Measurements from ENCODE around the gene SLC9A9. TPM values are rescaled to one million over a fixed set of nuclear protein-coding genes. Genes with fewer than 3 reads are reported as not detected.

Gene SLC9A9
- total RNA-seq, 2 experiments from 2014 or later = 12.2 TPM

DNA sequence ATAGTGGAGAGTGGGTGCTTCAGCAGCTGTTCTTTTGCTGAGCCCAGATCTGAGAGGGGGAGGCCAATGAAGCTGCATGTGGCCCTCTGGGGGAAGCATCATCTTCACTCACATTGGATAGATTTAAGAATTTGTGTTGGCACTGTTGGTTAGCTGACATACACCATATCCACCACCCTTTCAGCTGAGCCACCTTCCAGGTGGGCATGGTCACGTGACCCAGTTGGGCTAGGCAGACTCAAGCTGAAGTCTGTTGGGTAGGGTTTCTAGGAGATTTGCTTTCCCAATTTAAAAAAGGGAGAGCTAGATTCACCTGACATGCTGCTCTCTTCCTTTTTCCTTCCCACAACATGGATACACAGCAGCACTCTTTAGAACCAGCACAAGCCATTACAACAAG, 417.7 kb downstream of the SLC9A9 start:
- Histone ChIP-seq H3K27ac (ENCODE audit: low read depth in 1 of 2, low read length in 2 of 2) (no peak overlapping the region), H3K27me3 (ENCODE audit: control insufficient read depth in 1 of 2, insufficient read depth in 2 of 2, low read length in 2 of 2) (no peaks in the 10 kb centered on the region), H3K36me3 (ENCODE audit: insufficient read depth, low read length) (no peaks in the 10 kb centered on the region), H3K9me3 (ENCODE audit: control insufficient read depth in 1 of 2, insufficient read depth in 1 of 2, low read length in 2 of 2) (no peaks in the 10 kb centered on the region), H3K4me1 (ENCODE audit: insufficient read depth, low read length) (no peaks in the 10 kb centered on the region), H3K4me3 (ENCODE audit: low read length) (no peak overlapping the region)
- H3K27me3 Mint-ChIP-seq = no peaks in the 10 kb centered on the region
- ATAC-seq (ENCODE audit: poor library complexity) = no peak
- no peak overlapping the region for H3K4me3 Mint-ChIP-seq
- no peak overlapping the region for H3K27ac Mint-ChIP-seq
- no peak for DNase-seq
- TF ChIP-seq, protein P1, sequence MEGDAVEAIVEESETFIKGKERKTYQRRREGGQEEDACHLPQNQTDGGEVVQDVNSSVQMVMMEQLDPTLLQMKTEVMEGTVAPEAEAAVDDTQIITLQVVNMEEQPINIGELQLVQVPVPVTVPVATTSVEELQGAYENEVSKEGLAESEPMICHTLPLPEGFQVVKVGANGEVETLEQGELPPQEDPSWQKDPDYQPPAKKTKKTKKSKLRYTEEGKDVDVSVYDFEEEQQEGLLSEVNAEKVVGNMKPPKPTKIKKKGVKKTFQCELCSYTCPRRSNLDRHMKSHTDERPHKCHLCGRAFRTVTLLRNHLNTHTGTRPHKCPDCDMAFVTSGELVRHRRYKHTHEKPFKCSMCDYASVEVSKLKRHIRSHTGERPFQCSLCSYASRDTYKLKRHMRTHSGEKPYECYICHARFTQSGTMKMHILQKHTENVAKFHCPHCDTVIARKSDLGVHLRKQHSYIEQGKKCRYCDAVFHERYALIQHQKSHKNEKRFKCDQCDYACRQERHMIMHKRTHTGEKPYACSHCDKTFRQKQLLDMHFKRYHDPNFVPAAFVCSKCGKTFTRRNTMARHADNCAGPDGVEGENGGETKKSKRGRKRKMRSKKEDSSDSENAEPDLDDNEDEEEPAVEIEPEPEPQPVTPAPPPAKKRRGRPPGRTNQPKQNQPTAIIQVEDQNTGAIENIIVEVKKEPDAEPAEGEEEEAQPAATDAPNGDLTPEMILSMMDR (IDR thresholded peaks at IDR 0.05) = no peak
- ChIA-PET POLR2A (no interaction called here), CTCF (no interaction called here)
- intact Hi-C loops (cut with DNase I, micrococcal nuclease) = no loop called here
- no peaks in the 10 kb centered on the region for H3K9me3 Mint-ChIP-seq
- no peaks in the 10 kb centered on the region for H3K36me3 Mint-ChIP-seq (ENCODE audit: low read depth)
- H3K4me1 Mint-ChIP-seq (ENCODE audit: low read depth) = no peaks in the 10 kb centered on the region

GRCh38 chr3:143429628-143430514, 418.4 kb downstream of the SLC9A9 start:
- DNase-seq (no peak), ATAC-seq (ENCODE audit: poor library complexity) (no peak)
- Histone ChIP-seq H3K27me3 (ENCODE audit: control insufficient read depth in 1 of 2, insufficient read depth in 2 of 2, low read length in 2 of 2) (no peaks in the 10 kb centered on the region), H3K4me3 (ENCODE audit: low read length) (no peak overlapping the region), H3K4me1 (ENCODE audit: insufficient read depth, low read length) (no peaks in the 10 kb centered on the region), H3K9me3 (ENCODE audit: control insufficient read depth in 1 of 2, insufficient read depth in 1 of 2, low read length in 2 of 2) (no peaks in the 10 kb centered on the region), H3K27ac (ENCODE audit: low read depth in 1 of 2, low read length in 2 of 2) (no peak overlapping the region), H3K36me3 (ENCODE audit: insufficient read depth, low read length) (no peaks in the 10 kb centered on the region)
- Mint-ChIP-seq H3K27ac (no peak overlapping the region), H3K4me1 (ENCODE audit: low read depth) (no peaks in the 10 kb centered on the region), H3K9me3 (no peaks in the 10 kb centered on the region), H3K27me3 (no peaks in the 10 kb centered on the region), H3K36me3 (ENCODE audit: low read depth) (no peaks in the 10 kb centered on the region), H3K4me3 (no peak overlapping the region)
- TF ChIP-seq, protein P1 (IDR thresholded peaks at IDR 0.05) = no peak
- CTCF ChIA-PET = no interaction called here
- POLR2A ChIA-PET = no interaction called here
- intact Hi-C loops (cut with DNase I, micrococcal nuclease) = no loop called here

DNA sequence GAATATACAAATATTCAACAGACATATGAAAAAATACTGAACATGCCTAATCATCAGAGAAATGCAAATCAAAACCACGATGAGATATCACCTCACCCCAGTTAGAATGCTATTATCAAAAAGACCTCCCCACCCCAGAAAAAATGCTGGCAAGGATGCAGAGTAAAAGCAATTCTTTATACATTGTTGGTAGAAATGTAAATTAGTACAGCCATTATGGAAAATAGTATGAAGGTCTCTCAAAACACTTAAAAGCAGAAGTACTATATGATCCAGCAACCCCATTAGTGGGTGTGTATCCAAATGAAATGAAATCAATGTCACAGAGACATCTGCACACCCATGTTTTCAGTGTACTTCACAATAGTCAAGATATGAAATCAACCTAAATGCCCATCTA, 420.0 kb downstream of the SLC9A9 start:
- H3K4me1 ChIP-seq (ENCODE audit: insufficient read depth, low read length) = no peaks in the 10 kb centered on the region

More for the DNA sequence above, 420.0 kb downstream of the SLC9A9 start:
- POLR2A ChIA-PET = no interaction called here
- no peaks in the 10 kb centered on the region for H3K27me3 ChIP-seq (ENCODE audit: control insufficient read depth in 1 of 2, insufficient read depth in 2 of 2, low read length in 2 of 2)
- DNase-seq (no peak), ATAC-seq (ENCODE audit: poor library complexity) (no peak)
- no peak overlapping the region for H3K27ac ChIP-seq (ENCODE audit: low read depth in 1 of 2, low read length in 2 of 2)
- H3K4me3 Mint-ChIP-seq = no peak overlapping the region
- peaks cover 0 to 4% of the 10 kb centered on the region in 2 experiments for H3K9me3 ChIP-seq (ENCODE audit: control insufficient read depth in 1 of 2, insufficient read depth in 1 of 2, low read length in 2 of 2)
- no peaks in the 10 kb centered on the region for H3K4me1 Mint-ChIP-seq (ENCODE audit: low read depth)
- H3K36me3 Mint-ChIP-seq (ENCODE audit: low read depth) = no peaks in the 10 kb centered on the region
- no peak overlapping the region for H3K27ac Mint-ChIP-seq
- no peaks in the 10 kb centered on the region for H3K36me3 ChIP-seq (ENCODE audit: insufficient read depth, low read length)
- intact Hi-C loops (cut with DNase I, micrococcal nuclease) = no loop called here
- H3K4me3 ChIP-seq (ENCODE audit: low read length) = no peak overlapping the region
- CTCF ChIA-PET = no interaction called here
- H3K9me3 Mint-ChIP-seq = no peaks in the 10 kb centered on the region
- TF ChIP-seq, protein P1 (IDR thresholded peaks at IDR 0.05) = no peak
- H3K27me3 Mint-ChIP-seq = no peaks in the 10 kb centered on the region

Data from CD4-positive, alpha-beta T cell (primary cell).